ENCODE results near the gene FTCDNL1. TPM values are rescaled to one million over a fixed set of nuclear protein-coding genes. Genes with fewer than 3 reads are reported as not detected.

FTCDNL1 gene
- total RNA-seq, 1 donor from 2014 or later, result 3.3 TPM

DNA sequence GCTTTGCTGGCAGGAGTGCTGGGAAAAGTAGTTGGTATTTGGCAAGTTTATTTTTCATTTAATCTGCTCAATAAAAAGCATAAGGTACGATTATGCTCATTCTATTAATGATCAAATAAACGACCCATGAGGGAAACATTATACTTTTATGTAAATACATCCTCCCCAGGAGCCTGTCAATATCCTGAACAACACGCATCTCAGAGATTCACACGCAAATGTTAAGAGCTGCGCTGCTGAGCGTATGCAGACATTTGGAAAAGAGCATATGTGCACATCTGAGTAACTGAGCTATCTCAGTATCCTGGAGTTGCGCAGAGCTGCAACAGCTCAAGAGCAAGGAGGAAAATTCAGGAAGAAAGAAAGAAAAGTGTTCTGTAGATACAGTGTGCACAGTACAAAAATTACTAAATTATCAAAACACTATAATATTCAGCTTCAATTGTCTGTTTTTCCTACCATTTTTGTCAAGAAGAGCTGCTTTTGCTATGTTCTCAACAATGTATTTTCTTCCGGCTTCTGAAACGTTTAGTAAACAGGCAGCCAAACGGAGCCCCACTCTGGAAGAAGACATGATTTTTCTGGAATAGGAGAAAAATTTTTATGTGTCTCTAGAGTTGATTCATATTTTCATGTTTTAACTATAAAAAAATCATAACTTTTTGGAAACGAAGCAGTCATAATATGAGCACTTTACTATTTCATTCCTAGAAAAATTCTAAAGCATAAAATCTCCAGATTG lies 2.4 kb downstream of the FTCDNL1 start:
- ATAC-seq (ENCODE audit: poor library complexity), result no peak
- intact Hi-C loops (cut with DNase I), result no loop called here

DNA sequence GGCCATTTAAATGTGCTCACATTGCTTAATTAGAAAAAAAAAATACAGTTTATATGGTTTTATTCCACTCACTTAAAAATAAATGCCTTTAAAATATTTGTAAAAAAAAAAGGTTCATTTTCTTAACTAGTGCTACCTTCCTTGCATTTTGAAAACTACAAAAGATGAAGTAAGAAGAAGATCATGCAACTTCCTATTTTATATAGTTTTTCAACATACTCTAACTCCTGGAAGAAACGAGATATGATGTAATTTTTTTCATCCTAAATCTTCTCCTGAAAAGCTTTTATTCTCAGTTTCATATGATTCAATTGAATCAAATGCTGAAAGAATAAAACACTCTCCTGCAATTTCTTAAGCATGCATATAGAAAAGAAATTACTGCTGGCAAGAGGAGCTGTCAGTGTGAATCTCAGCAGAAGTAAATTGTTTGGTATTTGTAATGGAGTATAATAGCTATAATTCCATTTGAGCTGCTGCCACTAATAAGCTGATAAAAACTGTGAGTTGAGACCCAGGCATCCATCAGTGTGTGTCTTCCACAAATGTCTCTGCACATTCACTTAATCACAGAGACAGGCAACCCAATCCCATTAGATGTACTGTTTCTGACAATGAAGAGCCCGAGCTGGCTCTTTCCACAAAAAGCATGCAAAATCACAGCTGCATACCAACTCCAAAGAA lies 3.7 kb downstream of the FTCDNL1 start:
- intact Hi-C loops (cut with DNase I), result no loop called here
- ATAC-seq (ENCODE audit: poor library complexity) (no peak), DNase-seq (no peak)

More for the DNA sequence above, 2.4 kb downstream of the FTCDNL1 start:
- DNase-seq, result no peak

DNA sequence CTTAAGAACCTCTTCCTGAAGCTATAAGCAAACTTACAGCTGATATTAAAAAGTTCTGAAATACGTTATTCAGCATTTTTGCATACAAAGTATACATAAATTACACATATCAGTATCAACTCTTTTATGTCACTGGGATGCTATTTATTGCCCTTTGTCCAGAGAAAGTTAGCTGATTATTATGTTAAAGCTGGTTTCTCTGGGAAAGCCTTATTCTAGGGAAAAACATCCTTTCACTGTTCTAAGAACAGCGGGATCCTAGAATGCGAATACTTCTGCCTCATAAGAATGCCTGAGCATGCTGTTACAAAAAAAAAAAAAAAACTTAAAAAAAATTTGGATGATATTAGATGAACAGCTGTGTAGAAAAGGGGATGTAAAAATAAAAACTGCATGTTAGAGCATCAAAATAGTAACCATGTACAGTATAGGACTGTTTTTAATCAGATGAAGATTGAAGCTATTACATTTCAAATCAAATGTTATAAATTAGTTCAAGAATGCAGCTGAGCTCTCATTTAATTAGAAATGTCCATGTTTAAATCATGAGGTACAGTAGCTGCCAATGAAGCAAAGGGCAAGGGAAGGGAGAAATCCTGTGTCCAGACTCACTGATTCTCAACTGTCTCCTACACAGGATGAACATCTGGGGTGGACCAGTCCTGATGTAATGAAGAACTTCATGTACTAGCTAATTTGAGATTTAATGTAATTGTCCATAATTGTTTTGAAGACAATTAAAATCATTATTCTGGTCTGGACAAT lies 8.2 kb downstream of the FTCDNL1 start:
- intact Hi-C loops (cut with DNase I), result no loop called here
- no peak for ATAC-seq (ENCODE audit: poor library complexity)
- no peak for DNase-seq

DNA sequence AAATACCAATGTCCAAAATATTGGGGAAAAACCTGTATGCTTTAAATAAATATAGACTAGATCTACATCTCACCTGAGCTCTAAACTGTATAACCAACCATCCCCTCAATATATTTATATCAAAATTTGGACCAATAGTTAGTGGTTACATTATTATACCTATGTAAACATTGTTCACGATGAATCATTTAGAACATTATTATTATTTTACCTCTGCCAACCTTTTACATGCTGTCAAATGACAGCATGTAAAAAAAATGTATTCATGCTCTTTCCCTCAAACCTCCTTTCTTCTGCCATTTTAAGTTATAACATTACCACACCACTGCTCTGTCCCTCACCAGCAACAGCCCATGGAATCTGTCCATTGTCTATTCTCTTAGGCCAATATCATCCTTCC lies 9.6 kb downstream of the FTCDNL1 start:
- DNase-seq (no peak), ATAC-seq (ENCODE audit: poor library complexity) (no peak)
- intact Hi-C loops (cut with DNase I), result no loop called here

DNA sequence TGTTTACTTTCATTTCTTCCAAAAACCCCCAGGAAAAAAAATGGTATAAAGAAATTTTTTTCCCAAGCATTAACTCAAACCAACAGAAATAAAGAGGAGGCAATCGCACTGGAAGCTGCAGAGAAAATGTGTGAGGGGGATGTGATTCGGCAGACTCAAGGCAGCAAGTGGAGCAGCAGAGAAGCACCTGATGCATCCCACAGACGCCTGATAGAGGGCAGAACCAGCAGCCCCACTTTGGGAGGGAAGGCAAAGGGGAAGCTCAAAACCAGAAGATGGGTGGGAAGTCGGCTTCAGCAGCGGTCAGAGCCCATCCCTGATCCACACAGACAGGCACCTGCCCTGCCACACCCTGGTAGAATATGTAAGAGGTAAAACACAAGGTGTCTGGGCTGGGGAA lies 12.6 kb downstream of the FTCDNL1 start:
- intact Hi-C loops (cut with DNase I), result no loop called here
- DNase-seq, result no peak
- no peak for ATAC-seq (ENCODE audit: poor library complexity)

DNA sequence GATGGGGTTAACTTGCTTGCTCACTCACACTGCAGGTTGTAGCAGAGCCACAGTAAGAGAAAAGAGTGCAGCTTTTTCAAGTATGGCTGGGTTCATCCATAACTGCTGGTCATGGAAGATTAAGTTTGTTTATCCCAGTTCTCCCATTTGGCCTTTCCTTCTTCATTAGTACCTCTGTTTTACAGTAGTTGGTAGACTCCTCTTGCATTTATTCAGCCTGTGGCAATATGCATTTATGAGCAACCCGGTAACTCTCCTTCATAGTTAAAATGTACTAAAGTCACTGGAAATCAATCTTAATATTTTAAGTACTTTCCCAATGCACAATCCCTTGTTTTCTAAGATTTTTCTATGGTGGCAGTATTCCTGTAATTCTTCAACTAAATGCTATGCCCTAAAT lies 14.0 kb downstream of the FTCDNL1 start:
- ATAC-seq (ENCODE audit: poor library complexity), result no peak
- intact Hi-C loops (cut with DNase I), result no loop called here

DNA sequence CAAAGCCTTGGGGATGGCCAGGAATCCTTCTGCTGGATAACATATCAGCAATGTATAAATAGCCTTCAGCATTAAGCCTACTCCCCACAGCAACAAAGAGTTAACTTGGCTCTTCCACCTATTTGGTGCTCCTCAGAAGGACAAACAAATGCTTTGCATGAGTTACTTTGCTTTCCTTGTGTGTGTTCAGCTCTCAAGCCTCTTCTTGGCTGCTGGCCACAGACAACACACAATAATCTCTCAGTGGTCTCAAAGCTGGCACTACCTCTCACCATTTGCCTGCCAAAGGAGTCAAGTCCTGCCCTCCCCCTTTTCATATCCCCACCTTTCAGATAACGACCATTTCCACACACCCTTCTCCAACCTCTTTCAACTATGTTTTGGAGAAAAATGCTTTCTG lies 17.5 kb downstream of the FTCDNL1 start:
- ATAC-seq (ENCODE audit: poor library complexity) (no peak), DNase-seq (no peak)
- intact Hi-C loops (cut with DNase I), result no loop called here

More for the DNA sequence above, 14.0 kb downstream of the FTCDNL1 start:
- DNase-seq, result no peak

DNA sequence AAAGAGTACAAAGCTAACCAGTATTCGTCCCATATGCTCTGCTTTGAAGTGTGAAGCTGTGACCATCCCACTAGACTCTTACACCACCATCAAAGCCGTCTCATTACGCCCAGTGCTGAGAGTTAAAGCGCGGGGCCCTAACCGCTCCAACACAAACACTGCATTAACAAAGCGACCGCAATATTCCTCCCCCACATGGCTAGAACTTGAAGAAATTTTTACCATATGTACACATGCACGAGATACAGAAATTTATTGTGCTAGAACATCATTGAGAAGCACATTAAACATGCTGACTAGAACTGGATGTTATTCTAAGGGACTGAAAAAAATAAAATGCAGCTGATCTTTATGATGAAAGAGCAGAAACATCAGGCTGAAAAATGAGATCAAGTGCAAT lies 20.5 kb downstream of the FTCDNL1 start:
- DNase-seq, result no peak
- ATAC-seq (ENCODE audit: poor library complexity), result no peak

DNA sequence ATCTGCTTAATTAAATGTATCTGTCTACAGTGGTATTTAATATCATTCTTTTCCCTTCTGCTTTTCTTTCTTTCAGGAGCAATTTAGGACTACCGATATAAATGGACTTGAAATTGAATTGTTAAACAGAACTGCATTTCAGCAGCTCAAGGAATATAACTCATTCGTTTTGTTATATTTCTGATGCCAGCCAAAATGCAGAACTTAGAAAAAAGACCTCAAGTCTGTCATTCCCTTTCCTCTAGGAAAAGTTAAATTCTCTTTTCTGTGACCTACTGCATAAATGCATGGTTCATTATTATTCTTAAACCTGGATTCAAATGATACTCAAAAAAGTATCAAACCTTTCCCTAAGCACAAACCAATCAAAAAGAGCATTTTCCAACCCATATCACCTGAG lies 21.4 kb downstream of the FTCDNL1 start:
- intact Hi-C loops (cut with DNase I), result no loop called here
- ATAC-seq (ENCODE audit: poor library complexity) (no peak), DNase-seq (no peak)

More for the DNA sequence above, 20.5 kb downstream of the FTCDNL1 start:
- intact Hi-C loops (cut with DNase I), result no loop called here

DNA sequence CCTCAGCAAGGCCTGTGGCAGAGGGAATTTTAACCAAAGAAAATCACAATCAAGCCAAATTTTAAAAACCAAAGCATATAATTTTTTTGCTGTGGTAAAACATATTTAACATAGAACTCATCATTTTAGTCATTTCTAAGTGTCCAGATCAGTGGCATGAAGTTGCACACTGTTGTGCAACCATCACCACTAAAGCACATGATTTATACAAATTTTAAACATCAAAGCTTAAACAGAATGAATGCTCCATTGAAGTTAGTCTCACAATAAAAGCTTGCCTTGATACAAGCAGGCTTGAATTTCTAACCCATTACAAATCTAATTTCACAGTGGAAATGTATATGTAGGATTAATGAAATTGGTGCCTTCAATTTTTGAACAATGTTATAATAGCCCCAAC lies 31.2 kb downstream of the FTCDNL1 start:
- DNase-seq (no peak), ATAC-seq (ENCODE audit: poor library complexity) (no peak)
- intact Hi-C loops (cut with DNase I), result no loop called here

DNA sequence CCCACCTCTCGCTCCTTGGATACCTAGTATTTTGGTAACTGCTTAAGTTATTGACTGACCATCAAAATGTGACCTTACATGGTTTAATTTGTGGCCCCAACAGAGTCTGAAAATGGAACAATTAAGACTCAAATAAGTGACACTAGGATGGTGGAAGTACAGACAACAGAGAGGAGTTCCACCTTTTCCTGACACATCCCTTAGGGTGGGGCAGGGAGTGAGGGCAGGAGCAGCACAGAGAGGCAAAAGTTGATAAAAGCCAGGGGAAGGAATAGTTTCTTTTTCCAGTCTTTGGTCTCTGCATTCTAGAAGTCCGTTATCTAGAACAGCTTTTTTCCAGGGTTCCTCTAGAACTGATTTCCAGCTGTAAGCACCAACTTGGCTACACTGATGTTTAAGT lies 32.2 kb downstream of the FTCDNL1 start:
- DNase-seq, result no peak
- no peak for ATAC-seq (ENCODE audit: poor library complexity)
- intact Hi-C loops (cut with DNase I), result no loop called here

DNA sequence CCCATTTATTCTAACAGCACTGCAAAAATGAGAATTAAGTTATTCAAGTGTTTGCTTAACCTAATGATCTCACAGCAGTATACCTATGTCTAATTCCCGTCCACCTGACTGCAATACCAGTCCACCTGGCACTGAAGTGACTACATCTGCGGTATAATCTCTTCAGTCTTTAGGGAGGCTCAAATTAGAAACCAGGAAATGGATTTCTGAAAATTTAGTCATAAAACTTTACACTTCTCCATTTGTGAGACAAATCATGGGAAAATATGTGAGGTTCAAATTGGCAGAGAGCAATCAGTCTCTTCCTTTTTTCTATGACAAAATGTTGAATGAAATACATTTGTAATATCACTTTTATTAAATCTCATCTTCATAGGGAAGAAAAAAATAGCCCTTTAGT lies 33.0 kb downstream of the FTCDNL1 start:
- DNase-seq, result no peak
- intact Hi-C loops (cut with DNase I), result no loop called here
- no peak for ATAC-seq (ENCODE audit: poor library complexity)

DNA sequence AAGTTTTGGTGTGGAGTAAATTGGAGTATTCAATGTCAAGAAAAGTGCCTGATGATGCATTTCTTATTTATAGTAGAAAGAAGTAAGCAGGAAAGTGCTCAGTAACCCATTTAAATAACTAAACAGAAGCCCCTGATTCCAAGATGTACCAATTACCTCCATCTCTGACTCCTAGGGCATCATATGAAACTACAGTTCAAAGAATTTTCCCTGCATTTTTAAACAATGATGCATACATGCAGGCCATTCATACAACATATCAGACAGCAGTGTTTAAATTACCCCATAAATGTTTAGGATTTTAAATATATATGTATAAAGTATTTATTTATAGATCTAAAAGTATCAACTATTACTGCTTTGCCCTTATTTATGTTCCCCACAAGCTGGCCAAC lies 36.2 kb downstream of the FTCDNL1 start:
- ATAC-seq (ENCODE audit: poor library complexity), result no peak
- no peak for DNase-seq
- intact Hi-C loops (cut with DNase I), result no loop called here

DNA sequence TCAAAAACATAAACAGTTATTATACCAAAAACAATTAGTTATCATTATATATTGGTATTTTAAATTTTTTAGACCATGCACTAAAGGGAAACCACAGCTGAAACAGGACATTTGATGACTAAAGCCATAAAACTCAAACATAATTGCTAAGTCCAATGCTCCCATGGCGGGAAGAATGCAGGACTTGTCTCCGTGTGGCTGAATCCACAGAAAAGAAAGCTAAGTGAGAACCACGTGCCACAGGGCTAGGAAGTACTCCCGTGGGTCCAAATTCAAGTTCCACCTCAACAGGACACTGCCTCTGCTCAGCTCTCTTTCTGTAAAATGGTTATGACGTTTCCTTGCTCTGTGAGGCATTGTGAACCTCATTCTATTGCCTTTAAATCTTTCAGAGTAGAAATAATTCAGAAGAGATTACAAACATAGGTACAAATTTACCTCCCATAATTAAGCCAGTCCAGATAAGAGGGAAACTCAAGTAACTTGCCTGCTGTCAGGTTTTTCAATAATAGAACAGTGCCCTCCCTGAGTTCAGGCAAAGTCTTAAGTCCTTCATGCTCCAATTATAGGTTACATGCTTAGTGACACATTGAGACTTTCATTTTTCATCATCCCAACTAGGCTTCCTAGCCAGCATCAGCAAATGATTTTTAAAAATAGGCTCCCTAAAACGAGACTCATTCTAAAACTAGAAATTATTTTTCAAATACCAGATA lies 36.7 kb downstream of the FTCDNL1 start:
- no peak for DNase-seq
- intact Hi-C loops (cut with DNase I), result no loop called here
- no peak for ATAC-seq (ENCODE audit: poor library complexity)

DNA sequence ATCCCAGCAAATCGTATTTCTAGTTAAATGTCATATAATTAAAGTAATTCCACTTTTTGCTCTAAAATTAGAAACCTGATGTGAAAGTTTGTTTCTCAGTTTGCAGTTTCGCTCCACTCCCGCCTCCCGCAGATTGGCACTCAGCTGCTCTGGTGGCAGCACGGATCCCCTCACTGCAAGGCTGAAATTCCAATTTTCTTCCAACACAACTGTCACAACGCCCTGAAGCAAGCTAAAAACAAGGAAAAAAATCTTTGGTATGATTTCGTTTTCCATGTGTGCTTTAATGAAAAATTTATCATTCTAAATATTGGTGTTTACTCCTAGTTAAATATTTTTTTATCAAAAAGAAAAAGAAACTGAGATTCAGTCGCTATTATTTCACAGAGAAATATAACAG lies 38.5 kb downstream of the FTCDNL1 start:
- DNase-seq, result no peak
- no peak for ATAC-seq (ENCODE audit: poor library complexity)
- intact Hi-C loops (cut with DNase I), result no loop called here

DNA sequence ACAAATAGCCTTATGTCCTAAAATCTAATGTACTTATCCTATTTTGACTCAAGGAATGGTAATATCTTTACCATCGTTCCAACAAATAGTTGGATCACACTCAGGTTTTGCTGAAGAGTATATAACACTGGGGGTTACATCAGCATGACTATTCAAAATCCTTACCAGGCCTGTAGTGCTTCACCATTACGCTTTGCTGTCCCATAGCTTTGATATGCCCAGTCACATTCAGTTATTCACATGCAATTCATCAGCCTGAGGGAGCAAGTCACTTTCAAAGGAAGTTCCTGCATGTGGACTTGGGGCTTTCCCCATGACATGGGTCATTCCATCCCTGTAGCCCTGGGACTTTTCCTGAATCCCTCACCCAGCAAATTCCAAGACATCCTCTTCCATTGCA lies 39.6 kb downstream of the FTCDNL1 start:
- intact Hi-C loops (cut with DNase I), result no loop called here
- DNase-seq (no peak), ATAC-seq (ENCODE audit: poor library complexity) (no peak)

DNA sequence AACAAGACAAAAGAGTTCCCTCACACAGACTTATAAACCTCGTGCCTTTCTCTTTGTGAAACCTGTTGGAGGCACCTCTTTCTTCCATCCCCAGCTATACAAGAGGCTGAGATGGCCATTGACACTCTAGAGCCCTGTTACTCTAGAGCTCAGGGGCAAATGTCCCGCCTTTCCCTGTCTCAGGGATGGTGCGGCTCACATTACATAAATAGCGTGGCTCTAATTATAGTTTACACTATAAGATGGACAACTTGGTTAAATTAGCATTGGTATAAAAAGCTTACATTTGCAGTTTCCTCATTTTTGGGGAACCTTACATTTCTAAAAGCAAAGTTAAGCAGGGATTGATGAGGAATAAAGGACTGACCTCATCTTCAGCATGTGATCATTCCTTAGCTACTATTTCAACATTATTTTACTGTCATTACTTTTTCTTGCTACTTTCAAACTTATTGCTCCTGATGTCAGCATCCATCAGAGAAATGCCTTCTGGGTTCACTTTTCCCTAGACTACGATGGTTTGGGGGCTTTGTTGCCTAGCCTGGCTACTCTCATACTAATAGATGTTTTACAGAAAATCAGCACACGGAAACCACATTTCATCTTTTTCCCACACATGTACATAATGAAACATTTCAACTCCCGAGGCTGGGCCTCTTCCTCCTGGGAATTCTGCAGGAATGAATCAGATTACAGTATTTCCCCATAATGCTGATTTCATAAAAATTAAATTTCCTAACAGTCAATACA lies 40.4 kb downstream of the FTCDNL1 start:
- no peak for DNase-seq
- intact Hi-C loops (cut with DNase I), result no loop called here
- ATAC-seq (ENCODE audit: poor library complexity), result no peak

DNA sequence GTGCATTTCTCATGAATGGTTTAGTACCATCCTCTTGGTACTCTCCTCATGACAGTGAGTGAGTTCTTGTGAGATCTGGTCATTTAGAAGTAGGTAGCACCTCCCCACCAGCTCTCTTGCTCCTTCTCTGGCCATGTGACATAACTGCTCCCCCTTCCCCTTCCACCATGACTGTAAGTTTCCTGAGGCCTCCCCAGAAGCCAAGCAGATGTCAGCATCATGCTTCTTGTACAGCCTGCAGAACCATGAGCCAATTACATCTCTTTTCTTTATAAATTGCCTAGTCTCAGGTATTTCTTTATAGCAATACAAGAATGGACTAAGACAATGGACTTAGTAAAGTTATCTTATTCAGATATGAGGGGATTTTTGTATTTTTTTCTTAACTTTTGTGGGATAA lies 43.0 kb downstream of the FTCDNL1 start:
- intact Hi-C loops (cut with DNase I), result no loop called here
- ATAC-seq (ENCODE audit: poor library complexity), result no peak
- DNase-seq, result no peak

DNA sequence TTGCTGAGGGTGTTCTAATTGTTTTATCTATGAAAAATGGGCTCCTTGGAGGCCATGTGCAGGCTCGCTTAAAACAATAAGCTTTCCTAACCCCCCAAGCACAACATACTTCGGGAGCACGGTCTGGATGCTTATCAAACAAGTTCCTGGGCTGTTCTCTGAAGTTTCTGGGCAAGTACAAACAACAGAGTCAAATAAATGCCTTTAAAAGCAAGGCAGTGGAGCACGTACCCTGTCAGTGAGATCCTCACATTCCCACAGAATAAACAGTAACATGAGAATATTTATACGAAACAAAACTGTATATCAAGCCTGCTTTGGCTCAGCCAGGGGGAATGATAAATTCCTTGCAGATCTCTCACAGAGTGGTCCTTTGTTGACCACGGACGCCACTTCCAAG lies 44.8 kb downstream of the FTCDNL1 start:
- ATAC-seq (ENCODE audit: poor library complexity) (no peak), DNase-seq (no peak)
- intact Hi-C loops (cut with DNase I), result no loop called here

Measured in Right ventricle myocardium superior (tissue), 1 donor.